ENCODE measurements around the gene RASSF5.

DNA sequence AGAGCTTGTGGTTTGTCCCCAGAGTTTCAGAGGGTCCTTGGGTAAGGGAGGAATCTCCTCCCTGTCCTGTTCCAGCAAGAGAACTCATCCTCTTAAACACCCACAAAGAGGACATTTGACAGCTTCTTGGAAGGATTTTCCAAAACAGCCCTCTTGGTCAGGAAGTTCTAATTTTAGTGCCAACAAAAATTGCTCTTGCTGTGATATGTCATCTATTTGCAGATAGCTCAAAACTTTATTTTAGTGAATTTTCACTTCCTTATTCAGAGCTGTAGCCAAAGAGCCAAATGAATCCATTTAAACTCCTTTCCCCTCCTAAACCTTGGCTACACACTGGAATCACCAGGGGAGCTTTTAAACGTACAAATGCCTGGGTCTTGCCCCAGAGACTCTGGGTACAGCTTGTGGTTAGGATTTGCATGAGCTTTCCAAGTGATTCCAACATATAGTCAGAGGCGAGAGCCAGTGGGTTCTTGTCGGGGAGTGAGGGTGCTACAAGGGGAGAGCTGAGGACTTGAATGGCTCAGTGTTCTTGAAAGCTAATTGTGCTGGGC, 11.8 kb upstream of the RASSF5 start:
- TF ChIP-seq, protein P1, sequence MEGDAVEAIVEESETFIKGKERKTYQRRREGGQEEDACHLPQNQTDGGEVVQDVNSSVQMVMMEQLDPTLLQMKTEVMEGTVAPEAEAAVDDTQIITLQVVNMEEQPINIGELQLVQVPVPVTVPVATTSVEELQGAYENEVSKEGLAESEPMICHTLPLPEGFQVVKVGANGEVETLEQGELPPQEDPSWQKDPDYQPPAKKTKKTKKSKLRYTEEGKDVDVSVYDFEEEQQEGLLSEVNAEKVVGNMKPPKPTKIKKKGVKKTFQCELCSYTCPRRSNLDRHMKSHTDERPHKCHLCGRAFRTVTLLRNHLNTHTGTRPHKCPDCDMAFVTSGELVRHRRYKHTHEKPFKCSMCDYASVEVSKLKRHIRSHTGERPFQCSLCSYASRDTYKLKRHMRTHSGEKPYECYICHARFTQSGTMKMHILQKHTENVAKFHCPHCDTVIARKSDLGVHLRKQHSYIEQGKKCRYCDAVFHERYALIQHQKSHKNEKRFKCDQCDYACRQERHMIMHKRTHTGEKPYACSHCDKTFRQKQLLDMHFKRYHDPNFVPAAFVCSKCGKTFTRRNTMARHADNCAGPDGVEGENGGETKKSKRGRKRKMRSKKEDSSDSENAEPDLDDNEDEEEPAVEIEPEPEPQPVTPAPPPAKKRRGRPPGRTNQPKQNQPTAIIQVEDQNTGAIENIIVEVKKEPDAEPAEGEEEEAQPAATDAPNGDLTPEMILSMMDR (IDR thresholded peaks at IDR 0.05; ENCODE audit: low read length) = no peak
- TF ChIP-seq EZH2phosphoT487 (IDR thresholded peaks at IDR 0.05; ENCODE audit: low read length) = no peak

Data from MM.1S (cell line).